Ramos (cell line): ENCODE data around the gene ZNF512B.
"Not testable (repeated sequence)": the region's sequence is repeated elsewhere in the genome, so short reads cannot be mapped to it uniquely, and the experiment has no call there.

Source experiments
- in situ Hi-C: fragments of 300-500 bp; cut with MboI; formaldehyde crosslinking; loops from one replicate; pipeline ENCODE4 v1.14.3; 2022; ENCODE audit warnings: low sequenced_read_pairs; ENCODE audit not compliant: unreplicated experiment

The ZNF512B gene

GRCh38 chr20:63979229-63979556 is 9.5 kb upstream of the ZNF512B start:
- in situ Hi-C loops = no loop called here

DNA sequence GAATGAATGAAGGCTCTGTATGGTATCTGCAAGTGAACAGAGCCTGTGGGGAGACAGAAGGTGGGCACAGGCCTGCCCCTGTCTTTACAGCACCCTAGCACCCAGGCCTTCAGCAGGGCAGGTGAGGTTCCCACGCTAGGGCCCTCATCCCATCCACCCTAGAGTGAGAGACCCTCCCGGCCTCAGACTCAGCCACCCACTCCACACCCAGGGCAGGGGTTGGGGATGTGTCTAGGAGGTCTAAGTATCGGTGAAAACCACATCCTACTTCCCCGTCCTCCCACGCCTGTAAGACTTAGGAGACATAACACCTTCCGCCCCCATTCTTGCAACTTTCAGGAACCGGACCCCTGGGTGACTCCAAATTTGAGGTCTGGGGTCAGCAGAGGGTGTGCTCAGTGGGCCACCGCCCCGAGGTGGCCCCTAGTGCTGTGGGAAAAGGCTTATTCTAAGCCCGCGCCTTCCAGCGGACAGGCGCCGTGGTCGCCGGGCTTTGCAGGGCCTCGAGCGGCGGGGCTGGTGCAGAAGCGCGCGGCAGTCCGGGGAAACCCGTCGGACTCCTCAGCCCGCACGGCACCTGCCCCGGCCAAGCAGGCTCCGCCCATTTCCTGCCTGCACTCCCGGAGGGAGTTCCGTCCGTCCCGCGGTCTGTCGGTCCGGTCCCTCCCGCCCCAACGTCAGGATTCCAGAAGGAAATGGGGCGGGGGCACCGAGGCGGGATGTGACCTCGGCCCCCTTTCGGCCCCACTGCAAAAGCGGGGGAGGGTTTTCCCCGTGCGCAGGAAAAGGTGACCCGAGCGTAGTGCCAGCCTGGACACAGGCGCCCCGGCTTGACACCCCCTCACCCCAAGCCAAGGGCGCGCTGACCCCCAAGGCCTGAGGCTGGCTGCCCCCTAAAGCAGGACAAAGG is 8.8 kb upstream of the ZNF512B start:
- in situ Hi-C loops = no loop called here

- in situ Hi-C loops = no loop called here
Observed at GRCh38 chr20:63977739-63978276, 8.1 kb upstream of the ZNF512B start.

DNA sequence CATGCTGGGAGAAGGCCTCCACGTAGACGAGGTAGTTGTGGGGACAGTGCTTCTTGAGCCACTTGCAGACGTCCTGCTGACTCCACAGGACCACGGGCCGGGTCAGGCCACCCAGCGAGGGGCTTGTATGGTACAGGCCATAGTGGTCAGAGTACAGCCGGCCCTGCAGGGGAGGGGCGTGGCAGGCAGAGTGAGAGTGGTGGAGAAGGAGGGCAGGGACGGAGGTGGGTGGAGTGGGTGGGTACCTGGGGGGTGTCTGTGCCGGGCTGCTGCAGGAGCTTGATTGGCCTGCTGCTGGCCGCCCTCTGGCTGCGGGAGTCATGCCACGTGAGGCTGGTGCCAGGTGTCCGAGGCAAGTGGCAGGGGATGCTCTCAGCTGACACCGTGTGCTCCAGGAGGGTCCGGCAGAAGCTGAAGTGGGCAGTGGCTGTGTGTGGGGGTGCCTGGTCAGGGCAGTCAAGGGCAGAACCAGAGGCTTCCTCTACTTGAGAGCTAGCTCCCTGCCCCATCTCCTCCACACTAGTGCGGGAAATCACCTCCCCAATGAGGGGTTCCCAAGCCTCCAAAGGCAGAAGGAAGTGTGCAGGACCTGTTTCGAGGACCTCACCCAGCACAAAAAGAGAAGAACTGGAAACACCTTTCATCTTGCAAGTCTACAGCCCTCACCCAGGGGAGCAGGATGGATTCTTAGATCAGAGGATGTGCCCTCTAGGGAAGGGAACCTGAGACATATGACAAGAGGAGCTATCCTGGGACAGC is 7.4 kb upstream of the ZNF512B start:
- in situ Hi-C loops = no loop called here

- in situ Hi-C loops = not testable (repeated sequence)
Observed at GRCh38 chr20:63976511-63976910, 6.8 kb upstream of the ZNF512B start.

DNA sequence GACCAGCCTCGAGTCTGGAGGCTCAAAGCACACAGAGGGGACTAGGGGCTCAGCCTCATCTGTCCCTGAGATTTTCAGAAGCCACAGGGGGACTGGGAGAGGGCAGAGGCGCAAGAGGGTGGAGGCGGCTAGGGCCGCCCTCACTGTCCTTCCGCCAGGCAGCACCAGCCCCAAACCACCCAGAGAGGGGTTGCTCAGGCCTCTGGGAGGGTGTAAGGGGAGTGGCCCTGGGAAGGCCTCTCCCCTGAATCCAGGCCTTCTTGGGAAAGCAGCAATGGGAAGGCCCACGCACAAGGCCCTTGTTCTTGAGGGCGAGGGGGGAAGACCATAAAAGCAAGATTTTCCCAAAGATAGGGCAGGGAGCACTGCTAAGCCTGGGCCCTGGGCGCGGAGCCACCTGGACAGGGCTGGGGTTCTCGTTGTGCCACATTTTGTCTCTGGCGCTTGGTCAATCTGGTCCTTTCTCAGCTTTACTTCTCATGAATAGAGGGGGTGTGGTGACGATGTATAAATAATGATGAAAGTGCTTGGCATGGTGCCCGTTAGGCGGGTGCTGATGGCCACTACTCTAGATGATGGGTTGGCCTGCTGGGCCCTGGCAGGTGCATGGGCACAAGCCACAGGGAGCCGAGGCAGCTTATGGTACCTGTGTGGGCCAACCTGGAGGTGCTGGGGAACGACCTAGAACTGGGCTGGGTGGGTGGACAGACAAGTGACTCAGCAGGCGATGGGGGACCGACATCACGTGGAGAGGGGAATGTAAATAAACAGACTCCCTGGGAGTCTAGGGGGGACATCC is 4.9 kb upstream of the ZNF512B start:
- in situ Hi-C loops = no loop called here

GRCh38 chr20:63973636-63974401 is 4.1 kb upstream of the ZNF512B start:
- in situ Hi-C loops = no loop called here

- in situ Hi-C loops = no loop called here
Observed at GRCh38 chr20:63973160-63973479, 3.4 kb upstream of the ZNF512B start.

- in situ Hi-C loops = no loop called here
Observed at GRCh38 chr20:63972312-63973159, 2.8 kb upstream of the ZNF512B start.

DNA sequence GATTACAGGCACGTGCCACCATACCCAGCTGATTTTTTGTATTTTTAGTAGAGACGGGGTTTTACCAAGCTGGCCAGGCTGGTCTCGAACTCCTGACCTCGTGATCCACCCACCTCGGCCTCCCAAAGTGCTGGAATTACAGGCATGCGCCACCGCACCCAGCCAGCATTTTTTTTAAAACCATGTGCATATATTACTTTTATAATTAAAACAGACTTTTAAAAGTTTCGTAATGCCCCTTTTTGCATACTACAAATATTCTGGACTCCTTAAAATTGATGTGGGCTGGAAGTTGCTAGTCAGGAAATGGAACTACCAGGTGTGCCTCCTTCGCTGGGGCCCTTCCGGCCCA is 2.2 kb upstream of the ZNF512B start:
- in situ Hi-C loops = not testable (repeated sequence)

DNA sequence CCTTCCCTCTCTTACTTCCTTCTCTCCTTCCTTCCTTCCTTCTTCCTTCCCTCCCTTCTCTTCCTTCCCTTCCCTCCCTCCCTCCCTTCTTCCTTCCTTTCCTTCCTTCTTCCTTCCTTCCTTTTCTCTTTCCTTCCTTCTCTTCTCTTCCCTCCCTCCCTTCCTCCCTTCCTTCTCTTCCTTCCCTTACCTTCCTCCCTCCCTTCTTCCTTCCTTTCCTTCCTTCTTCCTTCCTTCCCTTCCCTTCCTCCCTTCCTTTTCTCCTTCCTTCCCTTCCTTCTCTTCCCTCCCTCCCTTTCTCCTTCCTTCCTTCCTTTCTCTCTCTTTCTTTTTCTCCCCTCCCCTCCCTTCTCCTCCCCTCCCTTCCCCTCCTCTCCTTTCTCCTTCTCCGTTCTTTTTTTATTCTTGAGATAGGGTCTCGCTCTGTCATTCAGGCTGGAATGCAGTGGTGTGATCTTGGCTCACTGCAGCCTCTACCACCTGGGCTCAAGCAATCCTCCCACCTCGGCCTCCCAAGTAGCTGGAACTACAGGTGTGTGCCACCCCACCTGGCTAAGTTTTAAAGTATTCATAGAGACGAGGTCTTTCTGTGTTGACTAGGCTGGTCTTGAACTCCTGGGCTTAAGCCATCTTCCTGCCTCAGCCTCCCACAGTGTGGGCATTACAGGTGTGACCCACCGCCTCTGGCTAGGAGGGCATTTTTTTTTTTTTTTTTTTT is 1.1 kb upstream of the ZNF512B start:
- in situ Hi-C loops = no loop called here

DNA sequence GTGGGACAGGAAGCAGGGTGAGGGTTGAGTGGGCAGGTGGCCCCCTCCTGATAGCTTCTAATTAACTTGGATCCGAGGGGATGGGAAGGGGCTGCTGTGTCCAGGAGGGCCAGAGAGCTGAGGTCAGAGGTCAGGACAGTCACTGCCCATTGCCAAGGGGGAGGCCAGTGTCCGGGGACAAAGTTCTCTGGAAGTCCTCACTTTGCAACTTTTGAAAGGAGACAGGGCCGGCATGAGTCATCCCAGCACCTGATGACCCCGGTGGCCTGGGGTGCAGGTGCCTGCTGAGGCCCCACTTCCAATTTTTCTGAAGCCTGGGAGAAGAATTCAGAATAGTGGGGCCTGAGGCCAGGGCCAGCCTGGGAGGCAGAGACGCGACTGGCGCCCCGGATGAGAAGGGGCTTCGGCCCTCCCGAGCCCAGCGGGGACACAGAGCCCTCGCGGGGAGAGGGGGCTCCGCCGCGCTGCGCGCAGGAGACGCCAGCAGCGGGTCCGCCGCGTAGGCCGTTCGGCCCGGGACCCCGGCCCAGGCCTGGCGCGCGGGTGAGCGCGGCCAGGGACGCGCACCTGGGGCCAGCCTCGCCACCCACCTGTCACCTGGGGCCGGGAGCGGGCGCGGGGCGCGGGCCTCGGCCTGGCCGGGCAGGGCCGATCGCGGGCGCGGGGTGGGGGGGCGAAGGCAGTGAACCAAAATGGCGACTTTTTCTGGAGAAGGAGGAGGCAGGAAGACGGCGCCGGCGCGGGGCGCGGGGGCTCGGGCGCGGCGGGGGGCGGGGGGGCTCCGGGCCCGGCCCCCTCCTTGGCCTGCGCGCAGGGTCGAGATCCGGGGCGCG is 586 bp downstream of the ZNF512B start:
- in situ Hi-C loops = no loop called here

DNA sequence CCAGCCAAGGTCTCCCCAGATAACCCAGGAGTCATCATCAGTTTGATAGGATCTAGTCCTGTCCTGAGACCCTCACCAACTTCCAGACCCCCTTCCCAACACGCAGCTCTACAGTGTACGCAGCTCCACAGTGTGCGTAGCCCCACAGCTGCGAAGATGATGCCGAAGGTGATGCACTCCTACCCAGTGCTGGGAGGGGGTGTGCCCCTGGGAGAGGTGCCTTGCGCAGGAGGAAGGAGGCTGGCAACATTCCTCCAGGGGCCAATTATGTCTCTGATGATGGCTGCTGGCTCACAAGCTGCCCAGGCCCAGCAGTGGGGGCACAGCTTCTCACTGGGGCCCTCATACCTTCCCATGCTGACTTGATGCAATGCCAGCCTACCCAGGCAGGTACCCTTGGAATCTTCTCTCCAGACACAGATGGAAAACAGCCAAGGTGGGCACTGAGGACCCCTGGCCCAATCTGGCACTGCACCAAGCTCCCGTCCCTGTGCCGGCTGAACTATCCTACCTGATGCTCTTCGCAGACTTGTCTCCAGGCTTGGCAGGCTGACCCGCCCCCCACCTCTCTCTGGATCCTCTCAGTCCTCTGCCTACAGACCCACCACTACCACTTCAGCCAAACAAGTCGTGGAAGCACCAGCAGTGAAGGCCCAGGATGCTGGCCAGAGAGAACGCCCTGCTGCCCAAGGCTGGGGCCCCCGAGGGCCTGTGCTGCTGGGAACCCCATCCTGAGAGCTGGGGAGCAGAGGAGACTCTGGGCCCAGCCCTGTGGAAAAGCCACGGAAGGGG is 1.4 kb downstream of the ZNF512B start:
- in situ Hi-C loops = no loop called here

GRCh38 chr20:63967330-63968135 is 2.2 kb downstream of the ZNF512B start:
- in situ Hi-C loops = no loop called here

- in situ Hi-C loops = no loop called here
Observed at GRCh38 chr20:63966944-63967322, 2.8 kb downstream of the ZNF512B start.
